Activated CD4-positive, alpha-beta memory T cell treated with anti-CD3 and anti-CD28 coated beads for 36 hours (primary cell): ENCODE results near the gene ZFAND4. TPM values are rescaled to one million over a fixed set of nuclear protein-coding genes. Genes with fewer than 3 reads are reported as not detected.
A peak's percentile ranks its signal among the peaks of the same experiment; 100 is the strongest.
"Not testable (repeated sequence)": the region's sequence is repeated elsewhere in the genome, so short reads cannot be mapped to it uniquely, and the experiment has no call there.

Source experiments
- CTCF ChIA-PET: fragments of 350-600 bp; sonication (Branson Sonifier 250); formaldehyde crosslinking; loops from one replicate; lab custom pipeline; 2021; ENCODE audit warnings: antibody characterized with exemption, inconsistent platforms; lab: Charles Lee
- POLR2A ChIA-PET: fragments of 350-600 bp; sonication (Branson Sonifier 250); formaldehyde crosslinking; loops from one replicate; lab custom pipeline; 2021; ENCODE audit warnings: antibody characterized with exemption; lab: Charles Lee
- DNase-seq: peaks from one replicate; pipeline ENCODE4 v3.0.0-alpha.2; 2020
- H3K27ac Mint-ChIP-seq: one replicate; pipeline ENCODE4 v1.8.0; 2021; ENCODE audit warnings: mixed read lengths
- H3K27me3 Mint-ChIP-seq: one replicate; pipeline ENCODE4 v1.8.0; 2021; ENCODE audit warnings: mixed read lengths
- H3K36me3 Mint-ChIP-seq: one replicate; pipeline ENCODE4 v1.8.0; 2021; ENCODE audit warnings: mixed read lengths
- H3K4me1 Mint-ChIP-seq: one replicate; pipeline ENCODE4 v1.8.0; 2021; ENCODE audit warnings: low read depth, mixed read lengths
- H3K4me3 Mint-ChIP-seq: one replicate; pipeline ENCODE4 v1.8.0; 2021; ENCODE audit warnings: mild to moderate bottlenecking, mixed read lengths
- H3K9me3 Mint-ChIP-seq: one replicate; pipeline ENCODE4 v1.8.0; 2021; ENCODE audit warnings: mixed read lengths
- intact Hi-C: fragments of 100-400 bp; cut with micrococcal nuclease; formaldehyde crosslinking; loops from one replicate; pipeline ENCODE4 v1.15.1; 2023
- total RNA-seq, 2 experiments: library from RNA; stranded (reverse); gene quantifications; one replicate each; pipeline ENCODE4 v1.2.3, GENCODE V29; 2021

Gene ZFAND4
- total RNA-seq, 2 experiments from 2014 or later = 9.6 to 11.9 TPM

DNA sequence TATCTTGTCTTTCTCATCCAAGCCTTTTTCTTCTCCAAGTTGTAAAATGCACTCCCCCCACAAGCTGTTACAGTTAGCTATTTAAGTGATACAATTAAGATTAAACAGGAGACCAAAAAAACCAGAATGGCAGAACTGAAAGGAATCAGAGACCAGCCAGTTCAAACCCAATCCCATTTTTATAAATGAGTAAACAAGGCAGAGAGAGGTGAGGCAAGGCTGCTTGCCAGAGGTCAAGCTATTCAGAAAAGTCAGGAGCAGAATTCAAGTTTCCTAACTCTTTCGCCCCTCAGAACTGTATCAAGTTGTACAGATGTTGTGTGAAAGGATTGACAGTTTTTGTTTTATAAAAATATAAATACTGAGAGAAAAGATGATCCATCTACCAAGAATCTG lies 90.2 kb downstream of the ZFAND4 start:
- no peak overlapping the region for H3K4me3 Mint-ChIP-seq

DNA sequence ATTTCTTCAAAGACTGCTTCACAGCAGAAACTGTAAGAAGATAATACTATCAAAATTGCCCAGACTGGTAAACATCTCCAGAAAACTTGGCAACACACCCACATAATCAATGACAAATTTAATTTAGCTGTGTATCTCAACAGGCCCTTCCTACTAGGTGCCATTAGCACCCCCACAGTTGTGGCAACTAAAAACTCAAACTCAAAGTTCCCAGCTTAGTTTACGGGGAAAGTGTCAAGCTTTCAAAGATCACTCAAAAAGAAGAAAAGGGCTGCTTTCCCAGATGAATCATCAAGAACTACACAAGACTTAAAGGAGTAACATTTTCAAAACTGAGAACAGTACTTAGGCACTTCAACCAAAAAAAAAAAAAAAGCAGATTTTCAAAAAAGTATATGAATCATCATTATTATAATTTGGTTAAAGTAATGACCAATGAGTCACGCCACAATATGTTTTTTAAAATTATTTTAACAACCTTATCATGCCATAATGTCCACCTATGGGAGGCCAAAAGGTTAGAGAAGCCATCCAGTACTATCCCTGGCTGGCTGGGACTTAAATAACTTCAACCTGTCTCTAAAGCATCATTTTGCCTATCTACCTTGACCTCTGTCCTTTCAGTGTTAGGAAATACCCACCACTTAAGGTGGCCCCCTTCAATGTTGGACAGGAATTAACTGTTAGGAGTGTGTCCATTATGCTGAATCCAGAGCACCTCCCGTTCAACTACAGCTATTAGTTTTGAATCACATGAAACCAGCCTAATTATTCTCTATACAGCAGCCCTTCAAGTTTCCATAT lies 90.8 kb downstream of the ZFAND4 start:
- Mint-ChIP-seq H3K27me3 (no peaks in the 10 kb centered on the region), H3K4me1 (peaks cover 33% of the 10 kb centered on the region), H3K36me3 (peaks cover 10% of the 10 kb centered on the region), H3K4me3 (no peak overlapping the region), H3K9me3 (peaks cover 15% of the 10 kb centered on the region), H3K27ac (peak overlapping the region; percentile 67)
- DNase-seq = peak; percentile 19
- POLR2A ChIA-PET = interaction anchor here (0.9 to 2.1 kb wide), 2 partner anchors 90 to 116 kb away, joined by 3 to 8 read pairs; partner anchors contain the start of gene ZFAND4
- intact Hi-C loops = loop anchor here (1.0 to 10.0 kb wide), 7 partner anchors 13 to 693 kb away; partner anchors contain the start of gene ZFAND4
- CTCF ChIA-PET = interaction anchor here (1.0 to 2.9 kb wide), 3 partner anchors 20 to 117 kb away, joined by 3 to 8 read pairs (median 5); no protein-coding TSS in a partner anchor

More for the DNA sequence above, 90.2 kb downstream of the ZFAND4 start:
- Mint-ChIP-seq H3K9me3 (peaks cover 18% of the 10 kb centered on the region), H3K27me3 (no peaks in the 10 kb centered on the region), H3K36me3 (peaks cover 13% of the 10 kb centered on the region), H3K4me1 (peaks cover 33% of the 10 kb centered on the region), H3K27ac (no peak overlapping the region)
- intact Hi-C loops = loop anchor here (5.0 to 10.0 kb wide), 3 partner anchors 75 to 692 kb away; no protein-coding TSS in a partner anchor
- no peak for DNase-seq
- CTCF ChIA-PET = no interaction called here
- POLR2A ChIA-PET = no interaction called here

DNA sequence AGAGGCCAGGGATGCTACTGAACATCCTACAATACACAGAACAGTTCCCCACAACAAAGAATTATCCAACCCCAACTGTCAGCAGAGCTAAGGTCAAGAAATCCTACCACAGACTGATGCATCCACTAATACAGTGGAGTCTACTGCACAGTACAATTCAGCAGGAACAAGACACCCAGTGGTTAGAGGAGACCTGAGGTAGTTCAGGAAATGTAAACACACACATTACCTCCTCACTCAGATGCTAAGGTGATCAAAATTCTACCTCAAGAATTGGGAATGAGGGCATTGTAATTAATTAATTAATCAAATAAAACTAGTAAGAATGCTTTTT lies 91.4 kb downstream of the ZFAND4 start:
- H3K4me3 Mint-ChIP-seq = peak overlapping the region; percentile 75
- peak overlapping the region; percentile 86 for H3K27ac Mint-ChIP-seq
- peaks cover 33% of the 10 kb centered on the region for H3K4me1 Mint-ChIP-seq
- no peak for DNase-seq
- H3K36me3 Mint-ChIP-seq = peaks cover 6% of the 10 kb centered on the region
- intact Hi-C loops = loop anchor here (1.0 to 10.0 kb wide), 7 partner anchors 13 to 694 kb away; partner anchors contain the start of gene ZFAND4
- H3K9me3 Mint-ChIP-seq = peaks cover 12% of the 10 kb centered on the region
- H3K27me3 Mint-ChIP-seq = no peaks in the 10 kb centered on the region
- ChIA-PET POLR2A (interaction anchor here (0.9 to 2.1 kb wide), 3 partner anchors 24 to 116 kb away, joined by 3 to 8 read pairs (median 3); partner anchors contain the start of gene ZFAND4), CTCF (interaction anchor here (1.0 to 2.9 kb wide), 3 partner anchors 19 to 116 kb away, joined by 3 to 8 read pairs (median 5); no protein-coding TSS in a partner anchor)

GRCh38 chr10:45580371-45581215 lies 92.0 kb downstream of the ZFAND4 start:
- no peaks in the 10 kb centered on the region for H3K27me3 Mint-ChIP-seq
- H3K4me3 Mint-ChIP-seq = peak overlapping the region; percentile 75
- peak; percentile 45 for DNase-seq
- intact Hi-C loops = loop anchor here (1.0 to 10.0 kb wide), 7 partner anchors 14 to 694 kb away; partner anchors contain the start of gene ZFAND4
- peaks cover 3% of the 10 kb centered on the region for H3K36me3 Mint-ChIP-seq
- peaks cover 30% of the 10 kb centered on the region for H3K4me1 Mint-ChIP-seq
- CTCF ChIA-PET = interaction anchor here (0.7 to 2.9 kb wide), 4 partner anchors 18 to 443 kb away, joined by 3 to 8 read pairs (median 6); no protein-coding TSS in a partner anchor
- POLR2A ChIA-PET = interaction anchor here (0.9 to 2.1 kb wide), 3 partner anchors 23 to 115 kb away, joined by 3 to 8 read pairs (median 3); partner anchors contain the start of gene ZFAND4
- H3K27ac Mint-ChIP-seq = peak overlapping the region; percentile 86
- peaks cover 9% of the 10 kb centered on the region for H3K9me3 Mint-ChIP-seq

GRCh38 chr10:45578384-45578971 lies 94.1 kb downstream of the ZFAND4 start:
- Mint-ChIP-seq H3K27ac (no peak overlapping the region), H3K4me1 (peaks cover 30% of the 10 kb centered on the region), H3K27me3 (no peaks in the 10 kb centered on the region), H3K9me3 (no peaks in the 10 kb centered on the region), H3K36me3 (no peaks in the 10 kb centered on the region), H3K4me3 (no peak overlapping the region)
- intact Hi-C loops = no loop called here
- CTCF ChIA-PET = interaction anchor here (2.9 kb wide), 1 partner anchor 114 kb away, joined by 8 read pairs; no protein-coding TSS in a partner anchor
- POLR2A ChIA-PET = no interaction called here
- no peak for DNase-seq

GRCh38 chr10:45575966-45576597 lies 96.5 kb downstream of the ZFAND4 start:
- intact Hi-C loops = no loop called here
- no peak overlapping the region for H3K27ac Mint-ChIP-seq
- no peak for DNase-seq
- H3K4me3 Mint-ChIP-seq = no peak overlapping the region
- peaks cover 21% of the 10 kb centered on the region for H3K4me1 Mint-ChIP-seq
- H3K9me3 Mint-ChIP-seq = no peaks in the 10 kb centered on the region
- ChIA-PET CTCF (no interaction called here), POLR2A (no interaction called here)
- H3K27me3 Mint-ChIP-seq = no peaks in the 10 kb centered on the region
- no peaks in the 10 kb centered on the region for H3K36me3 Mint-ChIP-seq

DNA sequence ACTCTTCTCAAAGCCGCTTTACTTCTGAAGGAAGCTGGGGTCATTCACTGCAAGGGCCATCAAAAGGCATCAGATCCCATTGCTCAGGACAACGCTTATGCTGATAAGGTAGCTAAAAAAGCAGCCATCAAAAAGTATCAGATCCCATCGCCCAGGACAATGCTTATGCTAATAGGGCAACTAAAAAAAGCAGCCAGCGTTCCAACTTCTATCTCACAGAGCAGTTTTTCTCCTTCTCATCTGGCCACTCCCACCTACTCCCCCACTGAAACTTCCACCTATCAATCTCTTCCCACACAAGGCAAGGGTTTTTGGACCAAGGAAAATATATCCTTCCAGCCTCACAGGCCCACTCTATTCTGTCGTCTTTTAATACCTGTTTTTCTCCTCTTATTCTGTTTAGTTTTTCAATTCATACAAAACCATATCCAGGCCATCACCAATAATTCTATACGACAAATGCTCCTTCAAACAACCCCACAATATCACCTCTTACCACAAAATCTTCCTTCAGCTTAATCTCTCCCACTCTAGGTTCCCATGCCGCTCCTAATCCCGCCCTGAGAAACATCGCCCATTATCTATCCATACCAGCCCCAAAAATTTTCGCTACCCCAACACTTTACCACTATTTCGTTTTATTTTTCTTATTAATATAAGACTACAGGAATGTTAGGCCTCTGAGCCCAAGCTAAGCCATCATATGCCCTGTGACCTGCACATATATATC lies 97.4 kb downstream of the ZFAND4 start:
- CTCF ChIA-PET, H3K4me3 Mint-ChIP-seq, H3K9me3 Mint-ChIP-seq, DNase-seq, H3K27me3 Mint-ChIP-seq, H3K27ac Mint-ChIP-seq, H3K36me3 Mint-ChIP-seq, intact Hi-C loops: not testable (repeated sequence)
- POLR2A ChIA-PET = interaction anchor here (0.6 kb wide), 1 partner anchor 606 kb away, joined by 7 read pairs; no protein-coding TSS in a partner anchor
- peaks cover 12% of the 10 kb centered on the region for H3K4me1 Mint-ChIP-seq

- Mint-ChIP-seq H3K27ac (no peak overlapping the region), H3K9me3 (no peaks in the 10 kb centered on the region), H3K36me3 (peaks cover 6% of the 10 kb centered on the region), H3K4me1 (peaks cover 10% of the 10 kb centered on the region), H3K27me3 (no peaks in the 10 kb centered on the region), H3K4me3 (no peak overlapping the region)
- POLR2A ChIA-PET = no interaction called here
- CTCF ChIA-PET = no interaction called here
- intact Hi-C loops = no loop called here
- DNase-seq = no peak
Observed at GRCh38 chr10:45569471-45569870, 103.1 kb downstream of the ZFAND4 start.

DNA sequence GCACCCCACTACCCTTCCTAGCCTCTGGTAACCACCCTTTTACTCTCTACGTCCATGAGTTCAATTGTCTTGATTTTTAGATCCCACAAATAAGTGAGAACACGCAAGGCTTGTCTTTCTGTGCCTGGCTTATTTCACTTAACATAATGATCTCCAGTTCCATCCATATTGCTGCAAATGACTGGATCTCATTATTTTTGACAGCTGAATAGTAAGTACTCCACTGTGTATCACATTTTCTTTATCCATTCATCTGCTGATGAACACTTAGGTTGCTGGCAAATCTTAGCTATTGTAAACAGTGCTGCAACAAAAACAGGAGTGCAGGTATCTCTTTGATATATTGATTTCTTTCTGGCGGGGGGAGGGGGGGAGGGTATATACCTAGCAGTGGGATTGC lies 106.2 kb downstream of the ZFAND4 start:
- DNase-seq = no peak
- ChIA-PET CTCF (no interaction called here), POLR2A (no interaction called here)
- Mint-ChIP-seq H3K4me1 (peaks cover 18% of the 10 kb centered on the region), H3K4me3 (no peak overlapping the region), H3K27ac (no peak overlapping the region), H3K36me3 (peaks cover 6% of the 10 kb centered on the region), H3K9me3 (no peaks in the 10 kb centered on the region), H3K27me3 (no peaks in the 10 kb centered on the region)
- intact Hi-C loops = no loop called here
